Measurements from ENCODE around the gene DTNBP1. TPM values are rescaled to one million over a fixed set of nuclear protein-coding genes. Genes with fewer than 3 reads are reported as not detected.

The DTNBP1 gene
- total RNA-seq, 2 experiments from 2014 or later: 14.6 to 16.3 TPM

DNA sequence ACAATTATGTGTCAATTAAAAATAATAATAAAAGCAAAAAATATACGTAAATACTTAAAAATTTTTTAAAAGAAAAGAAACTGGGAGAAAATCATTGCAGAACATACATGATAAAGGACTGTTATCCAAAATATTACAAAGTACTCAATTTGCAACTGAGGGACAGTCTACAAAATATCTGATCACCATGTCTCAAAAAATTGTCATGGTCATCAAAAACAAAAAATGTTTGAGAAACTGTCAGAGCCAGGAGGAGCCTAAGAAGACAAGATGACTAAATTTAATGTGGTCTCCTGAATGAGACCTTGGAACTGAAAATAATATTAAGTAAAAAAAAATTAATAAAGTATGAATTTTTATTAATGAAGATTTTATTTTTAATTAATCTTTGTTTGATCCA is 43.5 kb downstream of the DTNBP1 start:
- Mint-ChIP-seq H3K4me1 (ENCODE audit: low read depth) (peaks cover 23% of the 10 kb centered on the region), H3K36me3 (ENCODE audit: low read depth) (peaks cover 8% of the 10 kb centered on the region), H3K4me3 (no peak overlapping the region), H3K27me3 (ENCODE audit: low read depth) (no peaks in the 10 kb centered on the region), H3K27ac (no peak overlapping the region), H3K9me3 (no peaks in the 10 kb centered on the region)
- intact Hi-C loops (cut with micrococcal nuclease): no loop called here
- CTCF ChIA-PET: no interaction called here
- no peak for DNase-seq

DNA sequence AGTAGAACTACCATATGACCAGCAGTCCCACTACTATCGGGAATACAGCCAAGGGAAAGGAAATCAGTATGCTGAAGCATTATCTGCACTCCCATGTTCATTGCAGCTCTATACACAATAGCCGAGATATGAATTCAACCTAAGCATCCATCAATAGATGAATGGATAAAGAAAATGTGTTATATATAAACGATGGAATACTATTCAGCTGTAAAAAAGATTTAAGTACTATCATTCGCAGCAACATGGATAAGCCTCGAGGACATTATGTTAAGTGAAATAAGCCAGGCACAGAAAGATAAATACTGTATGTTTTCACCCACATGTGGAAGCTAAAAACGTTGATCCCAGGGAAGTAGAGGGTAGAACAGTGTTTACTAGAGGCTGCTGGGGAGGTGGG is 44.1 kb downstream of the DTNBP1 start:
- Mint-ChIP-seq H3K9me3 (no peaks in the 10 kb centered on the region), H3K27ac (no peak overlapping the region), H3K27me3 (ENCODE audit: low read depth) (no peaks in the 10 kb centered on the region), H3K4me1 (ENCODE audit: low read depth) (peaks cover 24% of the 10 kb centered on the region), H3K36me3 (ENCODE audit: low read depth) (peaks cover 14% of the 10 kb centered on the region), H3K4me3 (no peak overlapping the region)
- CTCF ChIA-PET: interaction anchor here (0.5 to 1.5 kb wide), 3 partner anchors 10 to 808 kb away, joined by 3 to 6 read pairs (median 4); no protein-coding TSS in a partner anchor
- intact Hi-C loops (cut with micrococcal nuclease): no loop called here
- DNase-seq: no peak

DNA sequence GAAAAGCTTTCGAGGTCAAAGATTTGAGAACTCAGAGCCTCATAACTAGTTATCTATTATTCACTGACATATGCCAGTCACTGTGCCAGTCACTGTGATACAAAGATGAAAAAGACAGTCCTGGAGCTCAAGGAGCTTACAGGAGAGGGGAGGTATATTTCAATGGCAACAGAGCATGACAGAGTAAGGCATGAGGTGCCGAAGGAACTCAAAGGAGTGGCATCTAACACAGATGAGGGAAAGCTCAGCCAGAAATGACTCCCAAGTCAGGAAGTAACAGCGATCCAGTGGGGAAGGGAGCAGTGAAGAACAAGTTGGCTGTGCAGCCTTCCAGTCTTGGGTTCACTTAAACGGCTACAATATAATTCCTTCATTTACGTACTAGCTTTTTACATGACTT is 46.6 kb downstream of the DTNBP1 start:
- peaks cover 25% of the 10 kb centered on the region for H3K36me3 Mint-ChIP-seq (ENCODE audit: low read depth)
- DNase-seq: no peak
- no peaks in the 10 kb centered on the region for H3K9me3 Mint-ChIP-seq
- intact Hi-C loops (cut with micrococcal nuclease): no loop called here
- CTCF ChIA-PET: interaction anchor here (0.5 kb wide), 1 partner anchor 235 kb away, joined by 3 read pairs; no protein-coding TSS in a partner anchor
- no peaks in the 10 kb centered on the region for H3K27me3 Mint-ChIP-seq (ENCODE audit: low read depth)
- no peak overlapping the region for H3K4me3 Mint-ChIP-seq
- H3K27ac Mint-ChIP-seq: no peak overlapping the region
- H3K4me1 Mint-ChIP-seq (ENCODE audit: low read depth): peaks cover 26% of the 10 kb centered on the region

DNA sequence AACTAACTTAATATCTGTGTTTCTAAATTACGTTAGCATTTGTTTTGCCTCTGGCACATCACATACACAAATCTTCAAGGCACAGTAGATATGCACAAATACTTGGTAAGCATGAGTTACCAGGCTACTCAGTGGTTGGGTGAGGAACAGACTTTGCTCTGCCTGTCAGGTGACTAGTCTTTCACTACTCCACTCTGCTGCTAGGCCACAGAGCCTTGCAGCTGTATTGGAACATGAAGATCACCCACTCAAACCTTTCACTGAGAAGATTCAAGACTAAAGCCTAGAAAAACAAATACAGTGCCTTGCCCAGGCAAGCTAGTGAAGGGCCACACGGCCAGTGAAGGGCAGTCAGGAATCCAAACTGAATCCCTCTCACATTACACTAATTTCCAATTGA is 47.0 kb downstream of the DTNBP1 start:
- H3K9me3 Mint-ChIP-seq: no peaks in the 10 kb centered on the region
- no peak for DNase-seq
- H3K27me3 Mint-ChIP-seq (ENCODE audit: low read depth): no peaks in the 10 kb centered on the region
- CTCF ChIA-PET: no interaction called here
- peaks cover 26% of the 10 kb centered on the region for H3K4me1 Mint-ChIP-seq (ENCODE audit: low read depth)
- intact Hi-C loops (cut with micrococcal nuclease): no loop called here
- H3K27ac Mint-ChIP-seq: no peak overlapping the region
- H3K36me3 Mint-ChIP-seq (ENCODE audit: low read depth): peaks cover 25% of the 10 kb centered on the region
- H3K4me3 Mint-ChIP-seq: no peak overlapping the region

DNA sequence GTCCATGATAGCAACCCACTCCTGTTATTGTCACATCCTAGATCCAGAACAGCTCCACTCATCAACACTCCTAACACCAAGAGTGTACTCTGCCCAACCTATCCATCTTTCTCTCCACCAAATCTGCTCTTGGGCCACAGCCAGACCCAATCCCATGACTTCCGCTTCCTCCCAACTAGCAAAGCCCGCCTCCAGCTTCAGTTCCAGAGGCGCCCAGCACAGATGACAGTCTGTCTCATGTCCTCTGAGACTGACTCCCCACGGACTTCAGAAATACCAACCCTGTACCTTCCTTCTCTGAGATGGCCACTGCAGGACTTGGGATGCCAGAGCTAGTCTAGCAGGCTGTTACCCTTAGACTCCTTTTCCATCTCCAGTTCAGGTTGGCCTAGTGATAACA is 48.6 kb downstream of the DTNBP1 start:
- no peaks in the 10 kb centered on the region for H3K9me3 Mint-ChIP-seq
- no peak overlapping the region for H3K27ac Mint-ChIP-seq
- H3K36me3 Mint-ChIP-seq (ENCODE audit: low read depth): peaks cover 33% of the 10 kb centered on the region
- DNase-seq: no peak
- H3K4me3 Mint-ChIP-seq: no peak overlapping the region
- intact Hi-C loops (cut with micrococcal nuclease): no loop called here
- peaks cover 26% of the 10 kb centered on the region for H3K4me1 Mint-ChIP-seq (ENCODE audit: low read depth)
- CTCF ChIA-PET: interaction anchor here (0.6 kb wide), 1 partner anchor 17 kb away, joined by 3 read pairs; no protein-coding TSS in a partner anchor
- no peaks in the 10 kb centered on the region for H3K27me3 Mint-ChIP-seq (ENCODE audit: low read depth)

DNA sequence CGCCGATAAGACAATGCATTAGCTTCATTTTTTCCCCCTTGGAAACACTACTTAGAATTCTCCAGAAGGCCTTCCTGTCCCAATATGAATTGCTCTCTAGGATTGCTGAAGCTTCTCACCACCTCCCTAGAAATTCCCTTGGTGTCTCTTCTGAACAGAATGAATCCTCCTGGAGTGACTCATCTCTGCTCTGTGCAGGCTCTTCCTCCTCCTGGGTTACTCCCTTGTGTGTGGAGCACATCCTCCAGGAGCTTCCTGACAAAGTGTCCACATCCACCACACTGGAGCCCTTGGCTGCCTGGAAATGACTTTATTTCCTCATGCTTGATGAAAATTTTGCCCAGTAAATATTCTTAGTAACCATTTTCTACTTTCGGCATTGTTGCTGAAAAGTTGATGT is 54.4 kb downstream of the DTNBP1 start:
- intact Hi-C loops (cut with micrococcal nuclease): no loop called here
- no peaks in the 10 kb centered on the region for H3K9me3 Mint-ChIP-seq
- CTCF ChIA-PET: interaction anchor here (1.3 to 2.1 kb wide), 2 partner anchors 10 to 21 kb away, joined by 3 to 6 read pairs; no protein-coding TSS in a partner anchor

DNA sequence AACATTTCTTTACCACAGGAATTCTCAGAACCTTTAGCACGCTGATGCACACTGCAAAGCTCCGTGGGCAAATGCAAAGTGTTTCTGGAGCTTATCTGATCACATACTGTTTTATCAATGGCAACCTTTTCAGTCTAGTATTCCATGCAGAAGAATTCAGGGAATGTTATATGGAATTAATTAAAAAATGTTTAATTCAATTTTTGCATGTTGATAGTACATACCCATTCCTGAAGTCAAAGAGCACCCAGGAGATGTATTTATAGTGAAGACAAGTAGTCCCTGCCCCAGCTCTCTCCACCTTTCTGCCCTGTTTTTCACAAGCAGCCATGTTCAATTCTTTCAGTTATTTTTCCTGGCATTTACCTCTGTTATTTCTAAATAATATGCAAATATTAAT is 55.2 kb downstream of the DTNBP1 start:
- intact Hi-C loops (cut with micrococcal nuclease): no loop called here
- Mint-ChIP-seq H3K9me3 (no peaks in the 10 kb centered on the region), H3K36me3 (ENCODE audit: low read depth) (peaks cover 26% of the 10 kb centered on the region), H3K4me1 (ENCODE audit: low read depth) (peaks cover 5% of the 10 kb centered on the region), H3K27ac (no peak overlapping the region), H3K4me3 (no peak overlapping the region), H3K27me3 (ENCODE audit: low read depth) (no peaks in the 10 kb centered on the region)
- DNase-seq: no peak
- CTCF ChIA-PET: interaction anchor here (1.3 kb wide), 1 partner anchor 20 kb away, joined by 3 read pairs; no protein-coding TSS in a partner anchor

More for the DNA sequence above, 54.4 kb downstream of the DTNBP1 start:
- DNase-seq: no peak
- Mint-ChIP-seq H3K4me3 (no peak overlapping the region), H3K27ac (no peak overlapping the region), H3K27me3 (ENCODE audit: low read depth) (no peaks in the 10 kb centered on the region), H3K36me3 (ENCODE audit: low read depth) (peaks cover 28% of the 10 kb centered on the region), H3K4me1 (ENCODE audit: low read depth) (peaks cover 9% of the 10 kb centered on the region)

DNA sequence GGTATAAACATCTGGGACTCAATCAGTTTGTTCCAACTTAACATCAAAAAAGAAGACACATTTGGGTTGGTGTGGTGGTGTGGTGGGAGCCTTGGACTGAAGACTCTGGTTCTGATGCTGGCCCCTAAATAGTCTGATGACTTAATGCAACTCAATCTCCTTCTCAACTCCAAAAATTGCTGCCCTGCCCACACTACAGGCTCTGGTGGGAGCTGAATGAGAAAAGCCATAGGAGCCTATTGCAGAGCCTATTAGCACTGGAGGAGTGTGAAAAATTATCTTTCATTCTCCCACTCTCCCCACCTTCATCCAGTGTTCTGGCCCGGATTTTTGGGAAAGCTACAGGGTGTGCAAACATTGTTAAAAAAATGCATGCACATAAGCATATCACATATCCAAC is 56.5 kb downstream of the DTNBP1 start:
- H3K9me3 Mint-ChIP-seq: no peaks in the 10 kb centered on the region
- CTCF ChIA-PET: no interaction called here

DNA sequence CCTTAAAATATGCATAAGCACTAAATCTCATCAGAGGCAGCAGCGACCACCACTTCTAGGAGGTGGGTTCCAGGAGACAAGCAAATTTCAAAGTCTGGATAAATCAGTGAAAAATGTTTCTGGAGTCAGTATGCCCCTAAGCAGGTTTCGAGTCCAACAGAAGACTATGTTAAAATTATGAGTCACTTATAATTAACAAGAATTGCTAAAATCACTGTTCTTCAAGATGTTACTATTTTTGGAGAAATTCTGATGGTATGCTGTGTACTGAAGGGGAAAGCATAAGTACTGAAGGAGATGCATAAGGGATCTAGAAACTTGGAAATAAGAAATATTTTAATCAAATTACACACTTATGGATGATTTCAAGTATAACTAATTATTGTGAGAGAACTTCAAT is 58.0 kb downstream of the DTNBP1 start:
- DNase-seq: no peak
- CTCF ChIA-PET: interaction anchor here (0.6 to 1.6 kb wide), 2 partner anchors 19 to 1815 kb away, joined by 3 read pairs; no protein-coding TSS in a partner anchor
- Mint-ChIP-seq H3K9me3 (no peaks in the 10 kb centered on the region), H3K4me1 (ENCODE audit: low read depth) (peaks cover 5% of the 10 kb centered on the region), H3K36me3 (ENCODE audit: low read depth) (peaks cover 29% of the 10 kb centered on the region), H3K27me3 (ENCODE audit: low read depth) (no peaks in the 10 kb centered on the region), H3K27ac (no peak overlapping the region), H3K4me3 (no peak overlapping the region)
- intact Hi-C loops (cut with micrococcal nuclease): no loop called here

More for the DNA sequence above, 56.5 kb downstream of the DTNBP1 start:
- no peak for DNase-seq
- no peak overlapping the region for H3K27ac Mint-ChIP-seq
- intact Hi-C loops (cut with micrococcal nuclease): no loop called here
- H3K4me3 Mint-ChIP-seq: no peak overlapping the region
- H3K4me1 Mint-ChIP-seq (ENCODE audit: low read depth): peaks cover 5% of the 10 kb centered on the region
- no peaks in the 10 kb centered on the region for H3K27me3 Mint-ChIP-seq (ENCODE audit: low read depth)
- H3K36me3 Mint-ChIP-seq (ENCODE audit: low read depth): peaks cover 24% of the 10 kb centered on the region

DNA sequence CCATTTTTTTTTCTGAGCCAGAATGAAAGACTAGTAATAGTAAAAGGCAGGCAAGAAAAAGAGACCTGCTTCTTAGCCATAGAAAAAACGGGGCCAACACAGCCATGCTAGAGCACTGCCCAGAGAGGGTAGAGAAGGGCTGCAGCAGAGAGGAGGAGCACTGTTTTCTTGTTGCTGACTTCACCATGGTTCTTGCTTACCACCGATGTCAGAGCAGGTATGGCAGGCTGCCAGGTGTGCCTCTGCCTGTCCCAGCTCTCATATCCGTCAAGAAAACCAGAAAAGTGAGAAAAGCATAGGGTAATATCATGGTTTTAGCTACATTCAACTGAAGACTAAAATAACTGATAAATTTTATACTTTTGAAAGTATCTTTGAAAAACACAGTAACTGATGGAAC is 60.7 kb downstream of the DTNBP1 start:
- no peak overlapping the region for H3K27ac Mint-ChIP-seq
- DNase-seq: peak; percentile 20
- CTCF ChIA-PET: interaction anchor here (0.6 kb wide), 2 partner anchors 20 to 763 kb away, joined by 3 to 4 read pairs; no protein-coding TSS in a partner anchor
- H3K27me3 Mint-ChIP-seq (ENCODE audit: low read depth): no peaks in the 10 kb centered on the region
- no peak overlapping the region for H3K4me3 Mint-ChIP-seq
- peaks cover 24% of the 10 kb centered on the region for H3K36me3 Mint-ChIP-seq (ENCODE audit: low read depth)
- peaks cover 10% of the 10 kb centered on the region for H3K4me1 Mint-ChIP-seq (ENCODE audit: low read depth)
- no peaks in the 10 kb centered on the region for H3K9me3 Mint-ChIP-seq
- intact Hi-C loops (cut with micrococcal nuclease): no loop called here

DNA sequence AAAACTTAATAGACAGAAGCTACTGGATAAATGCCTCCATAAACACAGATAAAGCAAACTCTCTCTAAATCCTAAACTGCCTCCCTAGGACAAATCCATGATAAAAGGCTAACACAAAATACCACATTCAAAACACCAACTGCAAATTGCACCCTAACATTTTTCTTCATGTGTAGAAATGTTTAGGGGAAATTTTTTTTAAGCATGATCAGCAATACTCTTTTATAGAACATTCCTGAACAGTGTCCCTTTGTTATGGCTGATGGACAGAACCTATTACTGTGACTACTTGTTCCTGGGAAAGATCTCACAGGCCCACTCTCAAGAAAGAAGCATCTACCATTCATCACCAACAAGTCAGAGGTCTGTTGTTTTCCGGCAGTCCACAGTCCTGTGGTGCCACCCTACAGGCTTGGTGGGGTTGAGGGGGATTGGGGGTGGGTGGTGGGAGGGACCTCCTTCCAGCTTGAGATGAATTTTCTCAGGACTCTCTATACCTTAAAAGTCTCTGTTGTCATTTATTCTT is 64.5 kb downstream of the DTNBP1 start:
- CTCF ChIA-PET: no interaction called here
- Mint-ChIP-seq H3K9me3 (no peaks in the 10 kb centered on the region), H3K27me3 (ENCODE audit: low read depth) (no peaks in the 10 kb centered on the region), H3K4me1 (ENCODE audit: low read depth) (peaks cover 29% of the 10 kb centered on the region), H3K27ac (no peak overlapping the region), H3K36me3 (ENCODE audit: low read depth) (peaks cover 11% of the 10 kb centered on the region), H3K4me3 (no peak overlapping the region)
- no peak for DNase-seq
- intact Hi-C loops (cut with micrococcal nuclease): no loop called here

DNA sequence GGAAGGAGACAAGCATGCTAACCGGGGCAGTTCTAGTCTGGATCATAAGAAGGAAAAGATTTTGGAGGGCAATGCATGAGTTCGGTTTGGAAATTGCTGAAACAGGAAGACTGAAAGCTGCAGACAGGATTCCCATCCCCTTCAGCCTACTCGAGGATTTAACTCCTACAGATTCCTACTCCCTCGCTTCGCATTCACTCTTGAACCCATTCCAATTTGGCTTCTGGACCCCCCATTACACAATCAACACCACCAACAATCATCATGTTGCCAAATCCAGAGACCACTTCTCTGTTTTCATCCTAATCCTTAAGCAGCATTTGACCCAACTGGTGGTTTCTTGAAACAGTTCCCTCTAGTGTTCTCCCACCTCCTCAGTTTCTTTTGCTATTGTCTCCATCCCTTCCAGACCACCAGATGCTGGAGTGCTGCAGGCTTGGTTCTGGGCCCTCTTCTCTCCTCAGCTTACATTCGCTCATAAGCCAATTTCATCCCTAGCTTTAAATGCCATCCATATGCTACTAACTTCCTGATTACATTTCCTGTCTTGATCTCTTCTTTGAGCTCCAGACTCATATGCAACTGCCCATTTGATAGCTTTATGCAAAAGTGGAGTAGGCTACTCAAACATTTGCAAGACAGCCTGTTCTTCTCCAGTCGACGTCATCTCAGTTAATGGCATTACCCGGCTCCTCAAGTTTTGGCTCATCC is 66.5 kb downstream of the DTNBP1 start:
- Mint-ChIP-seq H3K36me3 (ENCODE audit: low read depth) (peaks cover 8% of the 10 kb centered on the region), H3K27ac (no peak overlapping the region), H3K27me3 (ENCODE audit: low read depth) (no peaks in the 10 kb centered on the region), H3K4me3 (no peak overlapping the region), H3K9me3 (no peaks in the 10 kb centered on the region), H3K4me1 (ENCODE audit: low read depth) (peaks cover 37% of the 10 kb centered on the region)
- DNase-seq: no peak
- CTCF ChIA-PET: no interaction called here
- intact Hi-C loops (cut with micrococcal nuclease): no loop called here
